ENCODE data around the gene ITGA7. TPM values are rescaled to one million over a fixed set of nuclear protein-coding genes. Genes with fewer than 3 reads are reported as not detected.

ITGA7 gene
- total RNA-seq, 1 donor from 2014 or later: 0.79 TPM

GRCh38 chr12:55713721-55714120, 6.0 kb upstream of the ITGA7 start:
- H3K27me3 ChIP-seq (ENCODE audit: control insufficient read depth, insufficient read depth, low read length): peaks cover 7% of the 10 kb centered on the region
- no peak for FAIRE-seq
- no peak for TF ChIP-seq CTCF (IDR thresholded peaks at IDR 0.05; ENCODE audit: insufficient read depth, low read length, severe bottlenecking)
- peak; percentile 90 for DNase-seq (ENCODE audit: low read depth)
- peaks cover 2% of the 10 kb centered on the region for H3K36me3 ChIP-seq (ENCODE audit: control insufficient read depth, insufficient read depth, low read length)
- no peak overlapping the region for H3K4me3 ChIP-seq (ENCODE audit: low read depth, low read length)

DNA sequence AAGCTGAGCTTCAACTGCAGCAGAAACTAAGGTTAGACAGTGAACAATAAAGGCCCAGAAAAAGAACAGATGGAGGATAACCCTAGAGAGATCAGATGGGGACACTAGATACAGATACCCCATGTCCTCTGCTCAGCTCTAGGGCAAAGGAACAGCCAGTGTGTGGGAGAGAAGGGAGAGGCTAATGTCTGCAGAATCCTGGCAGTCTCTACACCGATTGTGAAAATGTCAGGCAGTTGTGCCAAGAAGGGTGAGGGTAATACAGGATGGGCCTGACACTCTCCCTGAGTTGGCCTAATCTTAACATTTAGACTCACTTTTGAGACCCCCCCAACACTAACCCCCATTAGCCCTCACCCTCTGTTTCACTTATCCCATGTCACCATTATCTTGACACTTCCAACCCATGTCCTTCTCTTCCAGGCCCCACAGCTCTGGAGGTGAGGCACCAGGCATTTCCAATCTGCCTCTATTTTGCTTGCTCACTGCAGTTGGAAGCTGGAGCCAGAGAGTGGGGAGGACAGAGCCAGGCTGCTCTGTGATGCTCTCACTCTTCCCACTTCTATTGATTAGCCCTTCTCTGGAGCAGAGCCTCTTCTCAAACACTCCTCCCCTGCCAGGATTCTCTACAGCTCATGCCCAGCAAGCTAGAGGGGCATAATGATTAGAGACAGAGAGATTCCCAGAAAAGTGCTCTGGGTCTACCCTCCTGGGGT, 5.2 kb upstream of the ITGA7 start:
- Histone ChIP-seq H3K27me3 (ENCODE audit: control insufficient read depth, insufficient read depth, low read length) (peaks cover 15% of the 10 kb centered on the region), H3K36me3 (ENCODE audit: control insufficient read depth, insufficient read depth, low read length) (peaks cover 2% of the 10 kb centered on the region), H3K4me3 (ENCODE audit: low read depth, low read length) (no peak overlapping the region)
- TF ChIP-seq CTCF (IDR thresholded peaks at IDR 0.05; ENCODE audit: insufficient read depth, low read length, severe bottlenecking): no peak
- FAIRE-seq (no peak), DNase-seq (ENCODE audit: low read depth) (no peak)

- H3K4me3 ChIP-seq (ENCODE audit: low read depth, low read length): no peak overlapping the region
- TF ChIP-seq CTCF (IDR thresholded peaks at IDR 0.05; ENCODE audit: insufficient read depth, low read length, severe bottlenecking): no peak
- FAIRE-seq (no peak), DNase-seq (ENCODE audit: low read depth) (no peak)
- H3K36me3 ChIP-seq (ENCODE audit: control insufficient read depth, insufficient read depth, low read length): no peaks in the 10 kb centered on the region
- peaks cover 20% of the 10 kb centered on the region for H3K27me3 ChIP-seq (ENCODE audit: control insufficient read depth, insufficient read depth, low read length)
These were observed 4.3 kb upstream of the ITGA7 start for GRCh38 chr12:55711786-55712553.

DNA sequence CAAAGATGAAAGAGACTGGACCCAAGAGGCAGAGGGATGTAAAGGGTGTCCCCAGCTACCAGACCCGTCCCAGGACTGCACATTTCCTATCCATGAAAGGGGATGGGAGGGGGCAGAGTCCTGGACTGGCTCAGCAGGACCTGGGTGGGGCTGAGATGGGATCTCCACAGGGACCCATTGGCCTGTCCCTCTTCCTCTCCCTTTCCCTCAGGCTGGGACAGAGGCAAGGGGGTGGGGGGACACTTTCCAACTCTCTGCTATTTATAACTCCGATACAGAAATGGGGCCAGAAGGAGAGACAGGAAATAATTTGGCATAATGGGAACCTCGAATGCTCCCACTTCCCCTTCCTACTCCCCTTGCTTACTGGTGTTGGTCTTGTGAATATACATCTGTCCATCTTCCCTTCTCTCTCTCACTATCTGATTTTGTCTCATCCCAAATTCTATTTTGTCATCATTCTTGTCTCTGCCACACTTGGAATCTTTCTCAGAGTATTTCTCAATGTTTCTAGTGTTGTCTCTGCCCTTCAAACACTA, 1.1 kb upstream of the ITGA7 start:
- Histone ChIP-seq H3K4me3 (ENCODE audit: low read depth, low read length) (no peak overlapping the region), H3K36me3 (ENCODE audit: control insufficient read depth, insufficient read depth, low read length) (no peaks in the 10 kb centered on the region), H3K27me3 (ENCODE audit: control insufficient read depth, insufficient read depth, low read length) (peaks cover 29% of the 10 kb centered on the region)
- FAIRE-seq (no peak), DNase-seq (ENCODE audit: low read depth) (no peak)
- no peak for TF ChIP-seq CTCF (IDR thresholded peaks at IDR 0.05; ENCODE audit: insufficient read depth, low read length, severe bottlenecking)

DNA sequence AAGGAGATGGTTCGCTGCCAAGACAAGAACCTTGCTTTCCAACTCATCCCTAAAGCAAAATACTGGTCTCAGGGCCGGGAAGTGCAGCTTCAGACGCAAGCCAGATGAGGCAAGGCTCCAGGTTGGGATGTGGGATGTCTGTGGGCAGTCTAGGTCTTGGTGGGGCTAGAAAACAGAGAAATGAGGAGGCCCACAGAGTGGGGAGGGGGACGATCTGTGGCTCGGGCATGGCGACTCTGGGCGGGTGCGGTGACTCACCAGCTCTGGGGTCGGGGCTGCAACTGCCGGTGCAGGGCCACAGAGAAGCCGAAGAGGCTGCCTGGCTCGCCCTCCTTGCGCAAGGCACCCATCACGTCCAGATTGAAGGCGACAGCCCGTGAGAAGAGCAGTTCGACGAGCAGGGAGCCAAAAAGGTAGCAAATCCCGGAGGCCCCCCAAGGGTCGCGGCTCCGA, 459 bp downstream of the ITGA7 start:
- H3K36me3 ChIP-seq (ENCODE audit: control insufficient read depth, insufficient read depth, low read length): no peaks in the 10 kb centered on the region
- DNase-seq (ENCODE audit: low read depth): no peak
- TF ChIP-seq CTCF (IDR thresholded peaks at IDR 0.05; ENCODE audit: insufficient read depth, low read length, severe bottlenecking): no peak
- H3K4me3 ChIP-seq (ENCODE audit: low read depth, low read length): no peak overlapping the region
- FAIRE-seq: no peak
- peaks cover 29% of the 10 kb centered on the region for H3K27me3 ChIP-seq (ENCODE audit: control insufficient read depth, insufficient read depth, low read length)
